H1 (cell line): ENCODE results near the gene FHL1. TPM values are rescaled to one million over a fixed set of nuclear protein-coding genes. Genes with fewer than 3 reads are reported as not detected.

ENCODE experiments used
- CTCF ChIA-PET: fragments of 300-600 bp; sonication (Branson Sonifier 250); formaldehyde crosslinking; loops from one replicate; lab custom pipeline; 2021; ENCODE audit not compliant: partially characterized antibody; lab: Charles Lee
- POLR2A ChIA-PET: fragments of 300-600 bp; sonication (Branson Sonifier 250); formaldehyde crosslinking; loops from one replicate; lab custom pipeline; 2021; ENCODE audit warnings: inconsistent platforms; ENCODE audit not compliant: partially characterized antibody; lab: Charles Lee
- DNase-seq, 2 experiments: peaks; one replicate each; pipeline versions ENCODE4 v3.0.0 to v3.0.0-alpha.2; 2010 to 2022; ENCODE audit warnings: low spot score in 2 of 2, low read depth in 1 of 2, mixed read lengths in 1 of 2
- FAIRE-seq: peaks from 2 replicates; lab custom pipeline; 2011; peaks lifted over from hg19 to GRCh38; lab: Jason Lieb, UNC
- H2AFZ ChIP-seq: 2 replicates; pipeline ENCODE4 v1.8.1; 2012; ENCODE audit warnings: low read length, inconsistent platforms
- H2AK5ac ChIP-seq: 2 replicates; pipeline ENCODE4 v1.6.1; 2013; ENCODE audit warnings: low read depth, low read length
- H2BK120ac ChIP-seq: replicated peaks from 2 replicates; pipeline ENCODE3; 2013; ENCODE audit warnings: low read depth, low read length, inconsistent platforms
- H2BK12ac ChIP-seq: 2 replicates; pipeline ENCODE4 v1.6.1; 2013; ENCODE audit warnings: low read depth, low read length
- H2BK15ac ChIP-seq: 2 replicates; pipeline ENCODE4 v1.6.1; 2013; ENCODE audit warnings: low read length
- H2BK20ac ChIP-seq: 2 replicates; pipeline ENCODE4 v1.6.1; 2013; ENCODE audit warnings: low read length
- H2BK5ac ChIP-seq: 2 replicates; pipeline ENCODE4 v1.6.1; 2013; ENCODE audit warnings: low read depth, low read length
- H3K14ac ChIP-seq: 2 replicates; pipeline ENCODE4 v1.6.1; 2013; ENCODE audit warnings: inconsistent platforms; ENCODE audit not compliant: insufficient read length
- H3K18ac ChIP-seq: 2 replicates; pipeline ENCODE4 v1.6.1; 2013; ENCODE audit warnings: low read length; ENCODE audit errors: extremely low read depth
- H3K23ac ChIP-seq: 2 replicates; pipeline ENCODE4 v1.6.1; 2013; ENCODE audit warnings: inconsistent platforms; ENCODE audit not compliant: insufficient read length
- H3K23me2 ChIP-seq: 2 replicates; pipeline ENCODE4 v1.6.1; 2013; ENCODE audit warnings: low read depth, low read length
- H3K27ac ChIP-seq: 2 replicates; pipeline ENCODE4 v1.6.1; 2011; ENCODE audit warnings: low read depth, low read length, inconsistent platforms
- H3K27me3 ChIP-seq, 4 experiments: replicated peaks in 1 of 4; 1 replicate in 1 of 4; 2 replicates in 3 of 4; pipeline versions ENCODE4 v1.6.1 to v1.8.1; 2011 to 2013; ENCODE audit warnings: low read length in 3 of 4, mild to moderate bottlenecking in 3 of 4, inconsistent platforms in 2 of 4, mixed read lengths in 2 of 4, moderate library complexity in 1 of 4; ENCODE audit not compliant: control insufficient read depth in 3 of 4, insufficient read depth in 3 of 4; ENCODE audit errors: extremely low read depth in 1 of 4
- H3K36me3 ChIP-seq, 4 experiments: 2 replicates each; pipeline versions ENCODE4 v1.6.1 to v1.8.1; 2011 to 2013; ENCODE audit warnings: mild to moderate bottlenecking in 4 of 4, low read length in 3 of 4, moderate library complexity in 2 of 4, control low read depth in 1 of 4, inconsistent platforms in 1 of 4; ENCODE audit not compliant: insufficient read depth in 4 of 4, control insufficient read depth in 2 of 4
- H3K4ac ChIP-seq: replicated peaks from 2 replicates; pipeline ENCODE3; 2013; ENCODE audit warnings: low read length, low read depth, mixed read lengths, inconsistent platforms; ENCODE audit not compliant: insufficient read length
- H3K4me1 ChIP-seq, 4 experiments: replicated peaks in 1 of 4; 1 replicate in 1 of 4; 2 replicates in 3 of 4; pipeline versions ENCODE4 v1.6.1 to v1.8.1; 2011 to 2013; ENCODE audit warnings: low read length in 3 of 4, inconsistent platforms in 2 of 4, mixed read lengths in 1 of 4; ENCODE audit not compliant: insufficient read depth in 4 of 4, control insufficient read depth in 3 of 4
- H3K4me2 ChIP-seq, 2 experiments: 2 replicates each; pipeline versions ENCODE4 v1.6.1 to v1.8.1; 2011 to 2013; ENCODE audit warnings: low read depth in 2 of 2, low read length in 2 of 2, control low read depth in 1 of 2, inconsistent platforms in 1 of 2, mild to moderate bottlenecking in 1 of 2; ENCODE audit not compliant: insufficient read depth in 1 of 2
- H3K4me3 ChIP-seq, 4 experiments: fragments of 200-600, 300-600 bp in 1 of 4; sonication (generic), shearing (Covaris generic), sonication (Bioruptor Twin) in 1 of 4; 2 replicates each; pipeline versions ENCODE4 v1.5.1 to v1.8.1; 2011 to 2016; ENCODE audit warnings: low read length in 4 of 4, low read depth in 3 of 4, control low read depth in 2 of 4, inconsistent platforms in 2 of 4, mild to moderate bottlenecking in 2 of 4, mixed read lengths in 1 of 4, moderate library complexity in 1 of 4; ENCODE audit not compliant: insufficient read depth in 2 of 4; ENCODE audit errors: extremely low read depth in 1 of 4
- H3K56ac ChIP-seq: replicated peaks from 2 replicates; pipeline ENCODE3; 2013; ENCODE audit warnings: low read depth, mild to moderate bottlenecking, mixed read lengths, low read length, inconsistent platforms; ENCODE audit not compliant: insufficient read length
- H3K79me1 ChIP-seq: 2 replicates; pipeline ENCODE4 v1.6.1; 2013; ENCODE audit warnings: low read depth, low read length, control low read depth
- H3K79me2 ChIP-seq, 2 experiments: 2 replicates each; pipeline versions ENCODE4 v1.6.1 to v1.8.1; 2012 to 2013; ENCODE audit warnings: low read length in 2 of 2, mild to moderate bottlenecking in 2 of 2, inconsistent platforms in 1 of 2; ENCODE audit not compliant: insufficient read depth in 2 of 2, control insufficient read depth in 1 of 2
- H3K9ac ChIP-seq, 4 experiments: replicated peaks in 1 of 4; 1 replicate in 1 of 4; 2 replicates in 3 of 4; pipeline versions ENCODE4 v1.6.1 to v1.8.1; 2011 to 2013; ENCODE audit warnings: low read depth in 3 of 4, low read length in 3 of 4, control low read depth in 2 of 4, mild to moderate bottlenecking in 2 of 4, moderate library complexity in 2 of 4, inconsistent platforms in 1 of 4; ENCODE audit errors: extremely low read depth in 1 of 4
- H3K9me3 ChIP-seq, 2 experiments: 2 replicates each; pipeline versions ENCODE4 v1.6.1 to v1.8.1; 2012 to 2013; ENCODE audit warnings: mild to moderate bottlenecking in 2 of 2, moderate library complexity in 2 of 2, control low read depth in 1 of 2, inconsistent platforms in 1 of 2, low read depth in 1 of 2, low read length in 1 of 2, mixed read lengths in 1 of 2; ENCODE audit not compliant: insufficient read depth in 2 of 2
- H4K20me1 ChIP-seq, 2 experiments: replicated peaks in 1 of 2; 2 replicates each; pipeline versions ENCODE3 to v1.8.1; 2011 to 2013; ENCODE audit warnings: inconsistent platforms in 2 of 2, low read length in 2 of 2, mild to moderate bottlenecking in 1 of 2; ENCODE audit not compliant: insufficient read depth in 2 of 2, control insufficient read depth in 1 of 2
- H4K5ac ChIP-seq: 2 replicates; pipeline ENCODE4 v1.6.1; 2013; ENCODE audit warnings: low read length, low read depth, mixed read lengths, inconsistent platforms; ENCODE audit not compliant: insufficient read length
- H4K8ac ChIP-seq: 2 replicates; pipeline ENCODE4 v1.8.0; 2013; ENCODE audit warnings: mild to moderate bottlenecking, moderate library complexity, low read length, inconsistent platforms; ENCODE audit not compliant: insufficient read depth; ENCODE audit errors: extremely low read depth
- H4K91ac ChIP-seq: replicated peaks from 2 replicates; pipeline ENCODE3; 2013; ENCODE audit warnings: low read length, mixed read lengths, inconsistent platforms; ENCODE audit not compliant: insufficient read length
- GABPA ChIP-seq: IDR thresholded peaks from 2 replicates; pipeline ENCODE4 v1.6.1; 2011; ENCODE audit warnings: mild to moderate bottlenecking, low read length, moderate library complexity, borderline replicate concordance; ENCODE audit not compliant: insufficient read depth
- RNF2 ChIP-seq: fragments of 200-900, 300-1000 bp; sonication (generic); IDR thresholded peaks from 2 replicates; pipeline ENCODE4 v1.7.1; 2016; ENCODE audit warnings: borderline replicate concordance, low read depth, mild to moderate bottlenecking, antibody characterized with exemption, low read length; ENCODE audit not compliant: poor library complexity, severe bottlenecking; ENCODE audit errors: missing control alignments
- TAF1 ChIP-seq: IDR thresholded peaks from 2 replicates; pipeline ENCODE4 v1.6.1; 2011; ENCODE audit warnings: mild to moderate bottlenecking, low read depth, low read length
- polyA plus RNA-seq, 7 experiments: library from polyadenylated mRNA; depleted of rRNA in 3 of 7; stranded (reverse) in 5 of 7; unstranded in 2 of 7; fragments of >200 nt in 5 of 7; fragments of 200-250 nt in 2 of 7; gene quantifications; 1 replicate in 5 of 7; 2 replicates in 1 of 7; 4 replicates in 1 of 7; pipeline versions ENCODE4 v1.2.1 to v1.2.3, GENCODE V29; 2011 to 2013; ENCODE audit warnings: missing spikeins in 2 of 7, mixed read lengths in 2 of 7
- total RNA-seq: library from RNA; stranded (reverse); fragmentation: NEBNext Ultra II Directional; extraction: Animal tissue kit (Norgen Biotek cat#: 25700); gene quantifications from 2 replicates; pipeline ENCODE4 v1.2.1, GENCODE V29; 2021
- TF ChIP-seq, protein P1 (sequence below): IDR thresholded peaks from 2 replicates; pipeline ENCODE4 v1.6.1; 2011; ENCODE audit warnings: low read depth, mild to moderate bottlenecking, low read length; ENCODE audit not compliant: insufficient read depth

Gene FHL1
- total and polyA plus RNA-seq, 2 of the 8 experiments (the other 6 are each of a cell fraction or from before 2014, with no cell fraction given), result 45.0 to 56.5 TPM

DNA sequence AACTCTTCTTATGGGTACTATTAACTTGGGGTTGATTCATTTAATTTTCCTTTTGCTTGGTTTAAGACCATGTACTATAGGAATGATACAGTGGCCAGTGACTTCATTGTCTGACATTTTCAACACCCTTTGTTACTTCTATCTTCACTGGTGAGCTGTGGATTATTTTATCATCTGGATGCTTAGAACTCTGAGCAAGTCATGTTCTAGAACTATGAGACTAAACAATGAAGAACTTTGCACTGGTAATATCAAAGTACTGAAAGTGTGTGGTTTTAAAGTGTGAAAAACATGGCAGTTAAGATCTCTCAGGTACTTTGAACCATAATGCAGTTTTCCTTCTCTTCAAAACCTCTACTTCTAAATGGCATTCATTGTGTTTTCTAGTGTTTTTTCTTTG is 56.1 kb downstream of the FHL1 start:
- no peak overlapping the region for H3K56ac ChIP-seq
- H3K9ac ChIP-seq, result no peak overlapping the region
- H3K4ac ChIP-seq, result no peak overlapping the region
- no peak overlapping the region for H2BK5ac ChIP-seq
- DNase-seq (no peak), FAIRE-seq (no peak)
- H3K4me3 ChIP-seq, result no peak overlapping the region
- no peak overlapping the region for H3K18ac ChIP-seq
- ChIA-PET POLR2A (no interaction called here), CTCF (interaction anchor here (0.9 to 2.0 kb wide), 3 partner anchors 15 to 175 kb away, joined by 3 to 8 read pairs (median 3); no protein-coding TSS in a partner anchor)
- H3K14ac ChIP-seq, result no peak overlapping the region
- no peak overlapping the region for H3K27ac ChIP-seq
- no peak overlapping the region for H2BK12ac ChIP-seq
- no peak overlapping the region for H3K23ac ChIP-seq
- TF ChIP-seq RNF2 (no peak), TAF1 (no peak), GABPA (no peak)
- TF ChIP-seq, protein P1, sequence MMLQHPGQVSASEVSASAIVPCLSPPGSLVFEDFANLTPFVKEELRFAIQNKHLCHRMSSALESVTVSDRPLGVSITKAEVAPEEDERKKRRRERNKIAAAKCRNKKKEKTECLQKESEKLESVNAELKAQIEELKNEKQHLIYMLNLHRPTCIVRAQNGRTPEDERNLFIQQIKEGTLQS, result no peak
- H4K20me1 ChIP-seq, result peaks cover 0 to 1% of the 10 kb centered on the region in 2 experiments
- no peaks in the 10 kb centered on the region for H3K79me2 ChIP-seq
- no peak overlapping the region for H2AFZ ChIP-seq
- H3K4me2 ChIP-seq, result no peak overlapping the region
- no peak overlapping the region for H4K8ac ChIP-seq
- no peak overlapping the region for H2AK5ac ChIP-seq
- no peaks in the 10 kb centered on the region for H3K79me1 ChIP-seq
- no peak overlapping the region for H4K91ac ChIP-seq
- no peak overlapping the region for H2BK120ac ChIP-seq
- no peak overlapping the region for H2BK20ac ChIP-seq
- no peaks in the 10 kb centered on the region for H3K9me3 ChIP-seq
- H3K27me3 ChIP-seq, result no peaks in the 10 kb centered on the region
- no peak overlapping the region for H4K5ac ChIP-seq
- H3K36me3 ChIP-seq, result peaks cover 0 to 11% (median 0%) of the 10 kb centered on the region in 4 experiments; a peak in 2 of 8 replicates
- peaks cover 0 to 7% (median 1%) of the 10 kb centered on the region in 4 experiments; a peak in 2 of 7 replicates for H3K4me1 ChIP-seq
- no peaks in the 10 kb centered on the region for H3K23me2 ChIP-seq
- H2BK15ac ChIP-seq, result no peak overlapping the region
